ENCODE measurements around the gene PCCA. TPM values are rescaled to one million over a fixed set of nuclear protein-coding genes. Genes with fewer than 3 reads are reported as not detected.

Gene PCCA
- total and polyA plus RNA-seq, 2 donors (not counting 3 experiments of a cell fraction or from before 2014, with no cell fraction given): 5.7 to 20.2 TPM

DNA sequence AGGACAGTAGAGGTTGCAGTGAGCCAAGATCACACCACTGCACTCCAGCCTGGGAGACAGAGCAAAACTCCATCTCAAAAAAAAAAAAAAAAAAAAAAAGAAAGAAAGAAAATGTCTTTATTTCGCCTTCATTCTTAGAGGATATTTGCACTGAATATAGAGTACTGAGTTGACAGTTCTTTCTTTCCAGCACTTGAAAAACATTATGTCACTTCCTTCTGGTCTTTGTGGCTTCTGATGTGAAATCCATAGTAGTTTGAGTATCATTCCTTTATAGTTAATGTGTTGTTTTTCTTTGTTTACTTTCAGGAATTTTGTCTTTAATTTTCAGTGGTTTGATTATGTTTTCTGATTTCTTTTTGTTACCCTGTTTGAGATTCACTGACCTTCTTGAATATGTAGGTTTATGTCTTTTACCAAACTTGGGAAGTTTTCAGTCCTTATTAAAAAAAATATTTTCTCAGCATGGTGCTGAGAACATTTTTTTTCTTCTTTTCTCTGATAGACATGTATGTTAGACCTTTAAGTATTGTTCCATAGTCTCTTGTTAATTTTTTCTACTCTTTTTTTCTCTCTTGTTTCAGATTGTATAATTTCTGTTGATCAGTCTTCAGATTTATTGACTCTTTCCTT, 50.1 kb downstream of the PCCA start:
- ChIA-PET POLR2A (no interaction called here), CTCF (no interaction called here)
- Histone ChIP-seq H3K4me1 (ENCODE audit: control insufficient read depth, extremely low read depth, insufficient read depth, low read length) (no peaks in the 10 kb centered on the region), H3K27ac (ENCODE audit: insufficient read depth, low read depth, low read length) (no peak overlapping the region), H3K9me3 (replicated peaks; ENCODE audit: control insufficient read depth, insufficient read depth, low read length) (no peaks in the 10 kb centered on the region), H3K4me3 (replicated peaks in 1 of 3; ENCODE audit: insufficient read depth in 1 of 3, low read depth in 1 of 3, low read length in 3 of 3) (no peak overlapping the region), H3K36me3 (ENCODE audit: control insufficient read depth in 2 of 2, extremely low read depth in 1 of 2, insufficient read depth in 2 of 2, low read length in 2 of 2) (no peaks in the 10 kb centered on the region), H3K79me2 (ENCODE audit: control insufficient read depth, insufficient read depth, low read length) (no peaks in the 10 kb centered on the region), H3K4me2 (ENCODE audit: insufficient read depth, low read length) (no peak overlapping the region), H3K9me1 (replicated peaks; ENCODE audit: control insufficient read depth, extremely low read depth, insufficient read depth, low read length) (no peaks in the 10 kb centered on the region), H4K20me1 (replicated peaks; ENCODE audit: control insufficient read depth, extremely low read depth, insufficient read depth, low read length) (no peaks in the 10 kb centered on the region), H2AFZ (ENCODE audit: low read depth, low read length) (no peak overlapping the region), H3K9ac (replicated peaks; ENCODE audit: extremely low read depth, insufficient read depth, low read length) (no peak overlapping the region), H3K27me3 (ENCODE audit: control insufficient read depth in 2 of 2, insufficient read depth in 2 of 2, low read length in 2 of 2) (no peaks in the 10 kb centered on the region)
- no peak for TF ChIP-seq JUN (IDR thresholded peaks at IDR 0.05; ENCODE audit: borderline replicate concordance, insufficient read depth, insufficient read length, low read depth)
- no peak for TF ChIP-seq EZH2 (IDR thresholded peaks at IDR 0.05; ENCODE audit: borderline replicate concordance, low read depth, low read length, severe bottlenecking)
- TF ChIP-seq, protein P1, sequence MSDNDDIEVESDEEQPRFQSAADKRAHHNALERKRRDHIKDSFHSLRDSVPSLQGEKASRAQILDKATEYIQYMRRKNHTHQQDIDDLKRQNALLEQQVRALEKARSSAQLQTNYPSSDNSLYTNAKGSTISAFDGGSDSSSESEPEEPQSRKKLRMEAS (IDR thresholded peaks at IDR 0.05; ENCODE audit: insufficient read depth, insufficient read length): no peak
- no peak for TF ChIP-seq POLR2AphosphoS5 (IDR thresholded peaks at IDR 0.05; ENCODE audit: insufficient read depth, low read depth, low read length)
- no peak for TF ChIP-seq MYC (IDR thresholded peaks at IDR 0.05; ENCODE audit: low read depth, low read length)
- TF ChIP-seq, protein P2, sequence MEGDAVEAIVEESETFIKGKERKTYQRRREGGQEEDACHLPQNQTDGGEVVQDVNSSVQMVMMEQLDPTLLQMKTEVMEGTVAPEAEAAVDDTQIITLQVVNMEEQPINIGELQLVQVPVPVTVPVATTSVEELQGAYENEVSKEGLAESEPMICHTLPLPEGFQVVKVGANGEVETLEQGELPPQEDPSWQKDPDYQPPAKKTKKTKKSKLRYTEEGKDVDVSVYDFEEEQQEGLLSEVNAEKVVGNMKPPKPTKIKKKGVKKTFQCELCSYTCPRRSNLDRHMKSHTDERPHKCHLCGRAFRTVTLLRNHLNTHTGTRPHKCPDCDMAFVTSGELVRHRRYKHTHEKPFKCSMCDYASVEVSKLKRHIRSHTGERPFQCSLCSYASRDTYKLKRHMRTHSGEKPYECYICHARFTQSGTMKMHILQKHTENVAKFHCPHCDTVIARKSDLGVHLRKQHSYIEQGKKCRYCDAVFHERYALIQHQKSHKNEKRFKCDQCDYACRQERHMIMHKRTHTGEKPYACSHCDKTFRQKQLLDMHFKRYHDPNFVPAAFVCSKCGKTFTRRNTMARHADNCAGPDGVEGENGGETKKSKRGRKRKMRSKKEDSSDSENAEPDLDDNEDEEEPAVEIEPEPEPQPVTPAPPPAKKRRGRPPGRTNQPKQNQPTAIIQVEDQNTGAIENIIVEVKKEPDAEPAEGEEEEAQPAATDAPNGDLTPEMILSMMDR (IDR thresholded peaks at IDR 0.05; ENCODE audit: extremely low read depth in 1 of 2, insufficient read depth in 1 of 2, low read depth in 1 of 2, low read length in 2 of 2): no peak
- peak; percentile 35 for DNase-seq (ENCODE audit: low read depth, low spot score)
- dilution Hi-C loops (cut with MboI; ENCODE audit: extremely low pct_ligation_motif_present, low sequenced_read_pairs) (no loop called here), intact Hi-C loops (cut with micrococcal nuclease) (no loop called here)
- peak; percentile 48 for FAIRE-seq
- BruUV-seq (replicated peaks): no TSS peak
